HG03354 (cell line): Measurements from ENCODE around the gene SCYL3.
"Not testable (repeated sequence)": the region's sequence is repeated elsewhere in the genome, so short reads cannot be mapped to it uniquely, and the experiment has no call there.

Experiments
- ATAC-seq: cut with Tn5 transposase; IDR thresholded peaks from one replicate; pipeline ENCODE4 v1.9.1; 2021; ENCODE audit warnings: mild to moderate bottlenecking; ENCODE audit not compliant: unreplicated experiment, poor library complexity, severe bottlenecking

The SCYL3 gene, protein sequence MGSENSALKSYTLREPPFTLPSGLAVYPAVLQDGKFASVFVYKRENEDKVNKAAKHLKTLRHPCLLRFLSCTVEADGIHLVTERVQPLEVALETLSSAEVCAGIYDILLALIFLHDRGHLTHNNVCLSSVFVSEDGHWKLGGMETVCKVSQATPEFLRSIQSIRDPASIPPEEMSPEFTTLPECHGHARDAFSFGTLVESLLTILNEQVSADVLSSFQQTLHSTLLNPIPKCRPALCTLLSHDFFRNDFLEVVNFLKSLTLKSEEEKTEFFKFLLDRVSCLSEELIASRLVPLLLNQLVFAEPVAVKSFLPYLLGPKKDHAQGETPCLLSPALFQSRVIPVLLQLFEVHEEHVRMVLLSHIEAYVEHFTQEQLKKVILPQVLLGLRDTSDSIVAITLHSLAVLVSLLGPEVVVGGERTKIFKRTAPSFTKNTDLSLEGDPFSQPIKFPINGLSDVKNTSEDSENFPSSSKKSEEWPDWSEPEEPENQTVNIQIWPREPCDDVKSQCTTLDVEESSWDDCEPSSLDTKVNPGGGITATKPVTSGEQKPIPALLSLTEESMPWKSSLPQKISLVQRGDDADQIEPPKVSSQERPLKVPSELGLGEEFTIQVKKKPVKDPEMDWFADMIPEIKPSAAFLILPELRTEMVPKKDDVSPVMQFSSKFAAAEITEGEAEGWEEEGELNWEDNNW

DNA sequence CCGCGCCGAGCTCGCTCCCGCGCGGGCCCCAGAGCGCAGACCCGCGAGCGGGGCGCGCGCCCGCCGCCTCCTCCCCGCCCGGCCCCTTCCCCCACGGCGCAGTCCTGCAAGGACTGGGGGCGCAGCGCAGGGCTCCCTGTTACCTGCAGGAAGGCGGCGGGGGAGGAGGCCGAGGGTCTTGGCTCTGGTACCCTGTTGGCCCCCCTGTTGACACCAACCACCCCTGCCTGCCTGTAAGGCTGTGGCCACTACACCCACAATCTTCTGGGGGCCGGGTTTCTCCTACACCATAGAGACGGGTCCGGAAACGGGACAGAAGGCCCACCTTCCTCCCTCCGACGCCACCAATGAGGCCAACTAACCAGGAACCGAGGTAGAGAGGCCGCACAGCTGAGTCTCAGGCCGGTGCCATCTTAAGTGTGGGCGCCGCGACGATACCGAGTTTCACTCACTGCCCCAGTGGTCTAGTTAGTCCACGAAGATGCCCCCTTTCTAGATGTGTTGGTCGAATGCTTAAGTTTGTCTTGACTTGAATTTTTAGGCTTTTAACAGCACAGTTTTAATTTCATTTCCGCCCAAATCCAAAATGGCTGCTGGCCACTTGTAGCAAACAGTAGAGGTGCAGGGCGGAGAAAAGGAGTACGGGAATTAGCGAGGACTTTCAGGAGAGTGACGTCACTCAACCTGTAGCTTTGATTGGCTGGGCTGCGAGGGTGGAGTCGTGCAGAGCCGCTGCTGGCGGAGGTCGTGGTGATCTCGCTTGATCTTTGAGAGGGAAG, at the start of gene SCYL3:
Gene SCYL3, minus strand, starts transcription at position 252 of the 779 bp plus-strand sequence. CDS start 5,056 bp downstream, outside the sequence.
- peak; percentile 90 for ATAC-seq

DNA sequence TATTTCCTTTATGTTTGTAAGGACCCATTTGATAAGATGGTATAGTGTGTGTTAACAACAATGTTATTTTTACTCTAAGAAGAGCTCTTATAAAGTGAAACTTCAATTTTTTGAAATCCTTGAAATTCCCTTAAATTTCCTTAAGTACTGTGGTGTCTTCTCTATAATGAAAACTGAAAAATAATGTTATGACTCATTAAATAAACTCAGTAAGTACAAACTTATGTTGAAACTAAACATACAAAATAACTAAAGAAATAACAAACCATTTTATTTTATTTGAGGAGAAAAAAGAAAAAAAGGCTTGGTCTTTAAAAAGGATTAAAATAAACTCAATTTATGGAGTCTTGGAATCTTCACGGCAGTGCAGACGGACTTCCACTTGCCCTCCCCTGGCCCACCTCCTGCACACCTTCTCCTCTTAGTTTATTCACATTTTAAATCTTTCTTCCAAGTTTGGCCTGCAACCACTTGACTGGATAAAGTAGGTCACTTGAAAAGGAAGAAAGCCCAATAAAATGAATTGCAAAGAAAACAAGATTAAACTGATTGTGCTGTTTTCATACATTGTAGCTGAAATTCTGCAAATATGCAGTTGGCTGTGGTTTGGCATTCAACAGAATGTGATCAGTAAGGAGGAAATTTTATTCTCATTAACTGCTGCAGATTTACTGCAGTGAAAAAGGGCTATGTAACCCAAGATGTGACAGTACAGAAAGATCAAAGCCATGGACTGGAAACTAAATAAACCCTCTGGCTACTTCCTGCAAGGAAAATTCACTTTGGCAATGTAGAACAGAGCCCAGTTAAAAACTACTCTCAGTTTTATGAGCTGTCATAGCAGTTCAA, 48.5 kb upstream of the SCYL3 start:
- no peak for ATAC-seq

DNA sequence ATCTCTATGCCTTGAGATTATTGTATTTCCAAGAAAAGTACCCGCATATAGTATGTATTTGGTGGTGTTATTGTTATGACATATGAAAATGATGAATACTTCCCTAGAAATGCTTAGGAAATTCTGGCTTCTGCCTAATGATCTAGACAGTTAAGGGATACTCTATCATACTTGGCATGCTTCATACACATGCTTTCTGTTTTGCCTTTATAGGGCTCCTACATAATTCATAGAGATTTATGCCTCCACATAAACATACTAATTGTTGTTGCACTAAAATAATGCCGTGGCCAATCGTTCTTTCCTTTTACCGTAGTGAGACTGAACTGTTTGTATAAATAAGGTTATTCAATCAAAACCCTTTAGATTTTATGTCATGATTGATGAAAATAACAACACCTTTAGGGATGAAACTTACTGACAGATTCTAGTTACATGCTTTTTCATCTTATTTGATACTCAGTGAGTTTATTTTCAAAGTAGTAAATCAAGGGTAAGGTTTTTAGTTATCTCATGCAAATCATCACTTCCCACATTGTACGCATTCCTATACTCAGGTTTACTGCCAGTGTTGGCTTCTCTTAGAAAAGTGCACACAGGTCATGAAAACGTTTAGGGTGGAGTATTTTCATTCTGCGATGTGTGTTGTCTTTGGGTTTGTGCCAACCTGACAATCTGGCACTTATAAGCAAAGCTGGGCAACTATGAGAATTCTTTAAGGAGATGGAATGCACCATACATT, 40.5 kb upstream of the SCYL3 start:
- ATAC-seq, result no peak

DNA sequence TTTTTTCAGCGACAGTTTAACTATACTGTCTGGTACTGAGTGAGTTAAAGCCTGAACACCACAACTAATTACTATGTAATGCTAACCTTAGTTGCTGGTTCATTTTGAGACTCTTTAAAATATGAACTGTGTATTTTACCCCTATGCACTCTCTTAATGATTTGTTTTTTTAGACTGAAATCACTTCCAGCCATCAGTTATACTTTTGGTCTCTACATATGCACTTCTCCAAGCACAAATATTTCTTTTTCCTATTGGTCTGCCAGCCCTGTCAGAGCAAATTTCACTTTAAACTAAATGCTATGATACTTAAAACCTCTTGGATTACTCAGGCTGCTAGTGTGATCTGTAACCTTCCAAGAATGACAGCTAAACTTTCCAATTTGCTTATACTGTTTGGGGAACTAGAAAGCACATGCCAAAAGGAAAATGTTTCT, 38.1 kb upstream of the SCYL3 start:
- no peak for ATAC-seq

DNA sequence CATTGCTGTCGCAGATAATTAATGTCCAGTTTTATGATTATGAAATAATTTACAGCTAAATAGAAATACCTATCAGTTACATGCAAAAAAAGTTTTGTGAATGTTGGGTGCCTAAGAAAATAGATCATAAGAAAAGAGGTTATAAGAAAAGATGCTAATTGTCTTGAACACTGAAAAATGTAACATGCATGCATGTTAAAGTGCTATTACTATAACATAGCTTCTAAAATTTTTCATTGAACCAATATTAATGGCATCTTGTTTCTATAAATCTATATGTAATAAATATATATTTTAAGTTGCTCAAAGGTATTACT, 35.5 kb upstream of the SCYL3 start:
- no peak for ATAC-seq

DNA sequence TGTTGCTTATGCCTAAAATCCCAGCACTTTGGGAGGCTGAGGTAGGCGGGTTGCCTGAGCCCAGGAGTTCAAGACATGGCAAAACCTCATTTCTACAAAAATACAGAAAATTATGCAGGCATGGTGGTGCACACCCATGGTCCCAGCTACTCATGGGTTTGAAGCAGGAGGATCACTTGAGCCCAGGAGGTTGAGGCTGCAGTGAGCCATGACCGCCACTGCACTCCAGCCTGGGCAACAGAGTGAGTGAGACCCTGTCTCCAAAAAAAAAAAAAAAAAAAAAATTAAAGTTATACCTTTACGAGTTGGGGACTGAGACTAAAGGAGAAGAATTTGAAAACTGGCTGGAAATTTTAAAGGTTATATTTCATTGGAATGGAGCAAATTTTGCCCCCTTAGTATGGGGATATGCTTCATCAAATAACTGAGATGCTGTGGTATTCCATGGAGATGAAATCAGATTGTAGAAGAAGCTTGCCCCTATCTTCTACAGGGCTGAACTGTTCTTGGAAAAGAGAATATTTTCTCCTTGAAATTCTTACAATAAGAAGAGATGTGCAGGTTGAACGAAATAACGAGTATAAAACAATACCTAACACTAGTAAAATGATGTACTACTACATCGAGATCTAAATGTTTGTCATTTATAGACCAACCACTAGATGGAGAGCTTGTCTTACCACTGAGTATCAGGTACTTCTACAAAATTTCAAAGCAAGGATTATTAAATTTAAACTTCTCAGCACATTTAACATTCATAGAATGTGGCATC, 34.9 kb upstream of the SCYL3 start:
- ATAC-seq, result peak; percentile 81

DNA sequence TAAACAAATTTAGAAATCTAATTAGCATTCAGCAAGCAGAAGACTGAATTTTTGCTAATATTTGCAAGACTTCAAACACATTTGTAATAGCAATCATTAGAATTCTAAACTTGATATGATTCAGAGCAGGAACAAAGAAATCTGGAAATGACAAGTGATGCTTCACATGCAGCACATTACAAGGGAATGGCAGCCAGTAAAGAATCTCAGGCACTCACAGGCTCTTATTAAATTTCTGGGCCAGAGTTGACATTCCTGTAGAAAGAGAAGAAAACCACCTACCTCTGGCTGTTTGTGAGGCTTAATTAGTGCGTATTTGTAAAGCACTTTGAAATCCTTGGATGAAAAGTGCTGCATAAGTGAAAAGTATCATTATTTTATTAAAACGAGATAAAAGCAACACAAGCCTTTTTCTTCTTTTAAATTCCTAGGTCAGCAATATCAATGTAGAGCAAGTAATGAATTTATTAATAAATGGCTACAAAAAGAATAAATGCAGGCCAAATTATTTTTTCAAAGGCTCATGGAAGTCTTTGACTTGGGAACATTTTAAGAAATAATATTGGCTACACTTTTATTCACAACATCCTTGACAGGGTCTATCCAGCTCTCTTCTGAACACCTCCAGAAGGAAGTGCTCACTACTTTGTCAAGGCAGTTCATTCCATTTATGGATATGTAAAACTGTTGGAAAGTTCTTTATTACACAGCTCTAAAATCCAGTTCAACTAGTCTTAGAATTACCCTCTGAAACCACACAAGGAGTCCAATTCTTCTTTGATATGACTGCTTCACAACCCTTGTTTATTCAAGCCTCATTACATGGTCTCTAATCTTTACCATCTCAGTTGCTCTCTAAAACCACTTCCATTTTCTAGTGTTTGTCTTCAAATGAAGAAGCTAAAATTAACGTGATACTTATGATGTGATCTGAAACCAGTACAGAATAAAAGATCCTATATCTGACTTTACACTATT, 32.1 kb upstream of the SCYL3 start:
- peak; percentile 52 for ATAC-seq

DNA sequence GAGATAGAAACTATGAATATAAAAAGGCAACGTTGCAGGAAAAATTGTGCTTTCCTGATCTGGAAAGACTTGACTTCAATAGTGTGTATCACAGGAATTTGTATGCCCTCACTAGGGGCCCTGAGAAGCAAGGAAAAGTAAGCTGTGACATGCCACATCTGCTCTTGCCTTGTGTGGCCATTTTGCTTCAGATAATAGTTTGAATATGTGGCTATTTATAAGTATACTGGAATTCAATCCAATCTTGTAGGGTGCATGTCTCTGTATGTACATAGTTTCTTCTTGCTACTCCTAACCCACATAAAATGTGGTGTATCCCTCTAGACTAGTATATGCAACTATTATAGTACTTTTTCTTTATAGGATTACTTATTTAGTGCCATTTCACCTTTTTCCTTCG, 31.1 kb upstream of the SCYL3 start:
- ATAC-seq, result no peak

DNA sequence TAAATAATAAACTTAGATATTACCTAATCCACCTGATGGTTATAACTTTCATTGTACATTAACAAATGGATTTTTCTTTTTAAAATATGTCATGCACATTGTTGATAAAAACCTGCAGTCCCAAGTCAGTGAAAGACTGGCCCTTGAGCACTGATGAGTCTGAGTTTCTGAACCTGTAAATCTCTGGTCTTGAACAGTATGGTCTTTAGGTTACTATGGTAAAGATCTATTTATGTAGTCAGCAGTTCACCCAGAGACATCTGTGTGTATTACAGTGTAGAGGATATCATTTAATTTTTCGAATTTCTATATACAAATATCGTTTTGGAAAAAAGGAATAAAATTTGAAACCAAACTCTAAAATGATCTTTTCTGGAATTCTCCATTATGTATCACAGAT, 30.4 kb upstream of the SCYL3 start:
- no peak for ATAC-seq

DNA sequence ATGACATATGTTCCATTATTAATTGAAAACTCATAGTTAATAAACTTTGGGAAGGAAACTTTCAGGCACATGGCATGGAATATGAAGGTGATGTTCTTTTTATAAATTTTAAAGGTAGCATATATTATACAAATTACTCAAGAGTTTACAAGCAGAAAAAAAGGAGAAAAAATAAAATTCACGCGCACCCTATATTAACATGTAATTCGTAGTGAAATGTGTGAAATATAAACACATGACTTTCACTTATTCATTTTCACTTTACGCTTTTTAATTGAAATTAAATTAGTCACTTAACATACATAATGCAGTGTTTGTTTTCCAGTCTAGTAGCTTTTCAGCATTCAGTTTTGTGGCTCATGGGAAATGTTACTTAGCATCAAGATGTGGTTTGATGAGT, 27.4 kb upstream of the SCYL3 start:
- ATAC-seq, result no peak

DNA sequence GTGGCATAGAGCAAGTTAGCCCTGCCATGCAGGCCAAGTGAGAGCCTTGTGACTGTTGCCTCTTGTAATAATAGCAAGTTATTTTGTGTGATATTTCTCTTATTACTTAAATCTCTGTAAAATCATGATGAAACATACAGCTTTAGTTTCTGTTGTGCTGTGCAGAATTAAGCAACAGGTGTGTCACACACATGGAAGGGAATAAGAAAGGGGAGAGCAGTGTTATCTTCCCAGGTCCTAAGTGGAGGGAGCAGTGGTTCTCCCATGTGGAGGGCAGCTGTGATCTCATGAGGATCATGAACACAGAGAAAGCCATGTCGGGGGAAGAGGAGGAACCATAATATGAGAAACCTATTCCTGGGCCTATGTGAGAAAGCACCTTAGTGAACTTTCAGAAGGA, 25.2 kb upstream of the SCYL3 start:
- ATAC-seq, result no peak

DNA sequence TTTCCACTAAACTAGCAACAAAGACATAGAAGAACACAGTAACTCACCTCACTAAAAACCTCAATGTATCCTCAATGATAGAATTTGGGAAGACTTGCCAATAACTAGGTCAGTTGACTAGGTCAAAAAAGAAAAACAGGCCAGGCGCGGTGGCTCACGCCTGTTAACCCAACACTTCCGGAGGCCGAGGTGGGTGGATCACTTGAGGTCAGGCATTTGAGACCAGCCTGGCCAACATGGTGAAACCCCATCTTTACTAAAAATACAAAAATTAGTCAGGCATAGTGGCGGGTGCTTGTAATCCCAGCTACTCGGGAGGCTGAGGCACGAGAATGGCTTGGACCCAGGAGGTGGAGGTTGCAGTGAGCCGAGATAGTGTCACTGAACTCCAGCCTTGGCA, 24.5 kb upstream of the SCYL3 start:
- ATAC-seq, result not testable (repeated sequence)

DNA sequence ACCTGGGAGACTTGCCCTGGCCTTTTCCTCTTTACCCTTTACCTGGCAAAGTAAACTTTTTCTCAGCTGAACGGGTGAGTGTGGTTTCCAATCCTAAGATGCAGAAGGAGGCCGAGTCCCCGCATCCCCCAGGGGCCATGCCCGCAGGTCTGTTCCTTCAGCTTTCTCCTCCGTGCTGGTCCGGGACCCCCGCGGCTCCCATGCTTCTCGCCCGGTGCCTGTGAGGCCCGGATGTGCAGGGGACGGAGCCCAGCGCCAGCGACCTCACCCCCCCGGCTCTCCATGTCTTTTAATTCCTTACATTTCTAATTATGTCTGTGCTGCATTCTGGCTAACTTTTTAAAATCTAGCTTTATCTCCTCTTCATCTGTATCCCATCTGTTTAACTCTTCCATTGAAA, 21.5 kb upstream of the SCYL3 start:
- no peak for ATAC-seq

DNA sequence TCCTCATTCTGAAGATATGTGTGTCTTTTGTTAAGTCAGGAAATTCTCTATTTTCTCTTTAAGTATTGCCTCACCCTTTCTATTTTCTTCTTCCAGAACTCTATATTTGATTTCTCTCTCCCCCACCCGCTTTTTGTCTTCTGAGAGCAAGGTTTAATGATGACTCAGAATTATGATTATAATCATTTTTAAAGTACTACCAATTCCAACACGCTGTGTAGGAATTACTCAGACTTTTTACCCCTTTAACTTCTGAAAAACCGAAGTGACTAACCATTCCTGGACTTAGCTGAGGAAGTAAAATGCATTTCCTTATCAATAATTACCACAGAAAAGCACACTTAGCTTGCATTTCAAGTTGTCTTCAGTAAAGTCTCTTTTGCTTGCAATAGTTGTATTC, 20.8 kb upstream of the SCYL3 start:
- ATAC-seq, result no peak

DNA sequence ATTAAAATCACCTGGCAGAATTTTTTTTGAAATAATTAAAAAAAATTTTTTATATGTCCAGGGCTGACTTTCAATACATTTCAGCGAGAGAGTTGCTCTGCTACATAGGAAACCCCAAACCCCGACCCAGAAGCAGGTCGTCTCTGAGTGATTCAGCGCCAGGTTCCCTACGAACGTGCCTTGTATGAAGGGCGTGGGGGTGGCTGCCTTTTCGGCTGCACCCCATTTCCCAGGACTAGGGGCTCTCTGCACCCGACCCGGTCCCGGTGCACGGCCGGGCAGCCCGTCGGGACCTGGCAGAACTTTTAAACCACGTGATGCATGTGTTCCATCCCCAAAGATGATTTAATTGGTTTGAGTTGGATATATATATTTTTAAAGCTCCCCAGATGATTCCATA, 15.8 kb upstream of the SCYL3 start:
- no peak for ATAC-seq

DNA sequence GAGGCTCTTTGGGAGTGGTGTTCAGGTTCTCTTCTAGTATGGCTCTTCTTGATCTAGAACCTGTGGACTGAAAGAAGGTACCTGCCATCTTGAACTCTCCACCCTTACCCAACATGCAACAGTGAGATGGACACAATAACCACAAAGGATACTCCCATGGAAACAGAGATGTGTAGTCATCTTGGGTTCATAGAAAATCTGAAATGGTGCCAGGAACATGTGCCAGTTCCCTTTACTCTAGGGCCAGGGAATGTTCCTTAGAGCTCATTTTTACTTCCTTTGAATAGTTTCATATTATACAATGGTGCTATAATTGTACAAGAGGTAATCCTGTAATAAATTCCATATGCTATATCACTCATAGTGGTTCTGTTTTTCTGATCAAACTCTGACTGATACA, 13.2 kb upstream of the SCYL3 start:
- no peak for ATAC-seq

DNA sequence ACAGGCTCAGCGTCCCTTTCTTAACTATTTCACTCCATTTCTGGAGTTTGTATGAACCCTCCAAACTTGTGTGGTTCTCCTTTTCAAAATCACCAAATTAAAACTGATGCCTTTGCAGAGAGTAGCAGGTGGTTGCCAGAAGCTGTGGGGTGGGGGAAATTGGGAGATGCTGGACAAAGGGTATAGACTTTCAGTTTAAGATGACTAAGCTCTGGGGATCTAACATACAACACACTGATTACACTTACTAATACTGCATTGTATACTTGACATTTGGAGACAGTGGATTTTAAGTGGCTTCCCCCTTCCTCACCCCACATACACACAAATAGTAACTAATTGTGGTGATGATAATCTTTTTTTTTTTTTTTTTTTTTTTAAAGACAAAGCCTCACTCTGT, 11.1 kb upstream of the SCYL3 start:
- ATAC-seq, result no peak
